ENCODE measurements around the gene PVALB.

DNA sequence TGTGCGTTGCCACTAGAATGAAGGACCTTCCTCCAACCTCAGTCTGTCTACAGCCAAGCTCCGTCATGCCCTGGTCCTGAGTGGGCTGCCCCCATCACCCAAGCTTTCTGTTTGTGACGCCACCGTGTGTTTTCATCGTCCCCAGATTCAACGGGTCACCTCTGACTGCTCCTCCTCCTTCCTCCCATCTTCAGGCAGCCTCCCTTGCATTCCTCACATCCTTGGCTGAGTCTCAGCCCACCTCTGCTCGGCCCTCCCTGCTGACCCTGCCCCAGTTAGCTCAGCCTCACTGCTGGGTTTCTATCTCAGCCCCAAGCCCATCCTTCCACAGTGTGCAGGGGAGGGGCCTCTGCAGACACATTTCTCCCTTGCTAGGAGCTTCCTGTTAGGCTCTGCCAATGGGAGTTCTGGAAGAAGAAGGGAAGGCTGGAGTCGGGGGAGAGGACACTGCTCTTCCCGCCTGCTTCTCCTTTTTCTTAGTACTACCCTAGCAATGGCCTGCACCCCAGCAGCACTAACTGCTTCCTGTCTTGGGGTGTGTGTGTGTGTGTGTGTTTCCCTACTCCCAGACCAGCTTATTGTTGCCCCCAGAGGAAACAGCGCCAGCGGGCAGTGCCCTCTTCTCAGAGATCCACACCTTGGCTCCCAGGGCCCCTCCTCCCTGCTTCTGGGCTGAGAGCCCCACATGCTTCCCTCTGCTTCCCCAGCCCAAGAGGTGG, 46.2 kb downstream of the PVALB start:
- TF ChIP-seq, protein P1, sequence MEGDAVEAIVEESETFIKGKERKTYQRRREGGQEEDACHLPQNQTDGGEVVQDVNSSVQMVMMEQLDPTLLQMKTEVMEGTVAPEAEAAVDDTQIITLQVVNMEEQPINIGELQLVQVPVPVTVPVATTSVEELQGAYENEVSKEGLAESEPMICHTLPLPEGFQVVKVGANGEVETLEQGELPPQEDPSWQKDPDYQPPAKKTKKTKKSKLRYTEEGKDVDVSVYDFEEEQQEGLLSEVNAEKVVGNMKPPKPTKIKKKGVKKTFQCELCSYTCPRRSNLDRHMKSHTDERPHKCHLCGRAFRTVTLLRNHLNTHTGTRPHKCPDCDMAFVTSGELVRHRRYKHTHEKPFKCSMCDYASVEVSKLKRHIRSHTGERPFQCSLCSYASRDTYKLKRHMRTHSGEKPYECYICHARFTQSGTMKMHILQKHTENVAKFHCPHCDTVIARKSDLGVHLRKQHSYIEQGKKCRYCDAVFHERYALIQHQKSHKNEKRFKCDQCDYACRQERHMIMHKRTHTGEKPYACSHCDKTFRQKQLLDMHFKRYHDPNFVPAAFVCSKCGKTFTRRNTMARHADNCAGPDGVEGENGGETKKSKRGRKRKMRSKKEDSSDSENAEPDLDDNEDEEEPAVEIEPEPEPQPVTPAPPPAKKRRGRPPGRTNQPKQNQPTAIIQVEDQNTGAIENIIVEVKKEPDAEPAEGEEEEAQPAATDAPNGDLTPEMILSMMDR (IDR thresholded peaks at IDR 0.05), result no peak
- TF ChIP-seq POLR2A (IDR thresholded peaks at IDR 0.05), result no peak

All from testis (tissue), 2 donors.